Spleen (tissue), 11 donors: ENCODE measurements around the gene SLC26A9. TPM values are rescaled to one million over a fixed set of nuclear protein-coding genes. Genes with fewer than 3 reads are reported as not detected.
A peak's percentile ranks its signal among the peaks of the same experiment; 100 is the strongest.

Source experiments
- DNase-seq: peaks from one replicate; pipeline ENCODE4 v3.0.0-alpha.2; 2020
- H3K27ac ChIP-seq, 8 donors: fragments of 200-600 bp; sonication (generic) in 7 of 8; 1 replicate in 4 of 8; 2 replicates in 4 of 8; pipeline versions ENCODE4 v1.5.0 to v1.8.0; 2016 to 2021; ENCODE audit warnings: inconsistent platforms in 4 of 8, mild to moderate bottlenecking in 4 of 8, moderate library complexity in 1 of 8
- H3K27me3 ChIP-seq, 7 donors: fragments of 200-600 bp; sonication (generic) in 6 of 7; replicated peaks in 1 of 7; 1 replicate in 4 of 7; 2 replicates in 3 of 7; pipeline versions ENCODE4 v1.5.0 to v1.8.0; 2016 to 2021; ENCODE audit warnings: inconsistent platforms in 3 of 7, mild to moderate bottlenecking in 1 of 7
- H3K36me3 ChIP-seq, 6 donors: fragments of 200-600 bp; sonication (generic) in 5 of 6; 1 replicate in 4 of 6; 2 replicates in 2 of 6; pipeline versions ENCODE4 v1.5.0 to v1.8.0; 2016 to 2021; ENCODE audit warnings: inconsistent platforms in 2 of 6
- H3K4me1 ChIP-seq, 6 donors: fragments of 200-600 bp; sonication (generic) in 5 of 6; 1 replicate in 3 of 6; 2 replicates in 3 of 6; pipeline versions ENCODE4 v1.5.0 to v1.8.0; 2016 to 2021; ENCODE audit warnings: inconsistent platforms in 3 of 6
- H3K4me3 ChIP-seq, 8 donors: fragments of 200-600 bp; sonication (generic) in 7 of 8; 1 replicate in 4 of 8; 2 replicates in 4 of 8; pipeline versions ENCODE4 v1.5.0 to v1.8.0; 2016 to 2021; ENCODE audit warnings: inconsistent platforms in 4 of 8, mild to moderate bottlenecking in 4 of 8, moderate library complexity in 2 of 8
- H3K9me3 ChIP-seq, 8 donors: fragments of 200-600 bp; sonication (generic) in 7 of 8; 1 replicate in 4 of 8; 2 replicates in 4 of 8; pipeline versions ENCODE4 v1.5.0 to v1.8.0; 2016 to 2021; ENCODE audit warnings: inconsistent platforms in 4 of 8
- CTCF ChIP-seq, 11 experiments: fragments of 200-600 bp in 7 of 11; fragments of 450-650 bp in 4 of 11; sonication (generic) in 4 of 11; IDR thresholded peaks in 8 of 11; conservative IDR thresholded peaks in 3 of 11; 1 replicate in 7 of 11; 2 replicates in 4 of 11; pipeline versions ENCODE4 v1.4.0 to v1.8.0; 2016 to 2021; ENCODE audit warnings: antibody characterized with exemption in 11 of 11, inconsistent platforms in 4 of 11, mild to moderate bottlenecking in 1 of 11
- POLR2A ChIP-seq, 3 donors: fragments of 450-650 bp; IDR thresholded peaks; one replicate each; pipeline ENCODE4 v1.5.1; 2017; ENCODE audit warnings: antibody characterized with exemption in 3 of 3, mild to moderate bottlenecking in 1 of 3
- POLR2AphosphoS5 ChIP-seq, 3 donors: sonication (generic); formaldehyde crosslinking; IDR thresholded peaks; one replicate each; pipeline ENCODE4 v1.5.1; 2017; ENCODE audit warnings: antibody characterized with exemption in 3 of 3
- WGBS, 5 donors: extraction: QIAGEN DNeasy Blood & Tissue Kit in 3 of 5; methylation state at CpG; one replicate each; pipeline versions ENCODE4 v1.1.5 to v1.1.7; 2013 to 2018; 5-methylcytosine and 5-hydroxymethylcytosine counted together
- intact Hi-C: fragments of 100-400 bp; cut with DNase I; formaldehyde crosslinking; loops from one replicate; pipeline ENCODE4 v1.15.0; 2023; ENCODE audit warnings: low total_unique reads
- polyA plus RNA-seq, 3 donors: library from polyadenylated mRNA; stranded (reverse); fragments of 200-250 nt; gene quantifications; one replicate each; pipeline ENCODE4 v1.2.1, GENCODE V29; 2013
- total RNA-seq, 7 donors: library from RNA; depleted of rRNA in 3 of 7; stranded (reverse); fragments of >200 nt in 3 of 7; fragmentation: NEBNext Ultra II Directional in 4 of 7; extraction: Animal tissue kit (Norgen Biotek cat#: 25700) in 4 of 7; gene quantifications; one replicate each; pipeline versions ENCODE4 v1.1.0 to v1.2.1, GENCODE V29; 2016 to 2021
- donor health status: healthy with polysubstance abuse.
- donor health status: DM: no; HTN: no; CAD: no; lungs with moderate emphysema.
- donor health status: DM: no; HTN: no; CAD: no.
- donor health status: Bipolar disorder and iron deficiency.
- donor health status: healthy.
- donor health status: DM: no; HTN: no; CAD: no.
- donor health status: DM: yes; HTN: yes; CAD: no.

The SLC26A9 gene
- total and polyA plus RNA-seq, 10 donors = 0.02 to 0.03 TPM; not detected in 8

- Histone ChIP-seq H3K27ac (no peak overlapping the region), H3K4me1 (peaks cover 0 to 22% (median 3%) of the 10 kb centered on the region in 6 donors), H3K4me3 (no peak overlapping the region), H3K9me3 (no peaks in the 10 kb centered on the region), H3K27me3 (peaks cover 0 to 12% (median 0%) of the 10 kb centered on the region in 7 donors), H3K36me3 (no peaks in the 10 kb centered on the region)
- intact Hi-C loops = no loop called here
- no peak for DNase-seq
- 78 to 90% (median 82%) methylated on average over 6 of the region's 6 CpGs for WGBS, 5 donors
- TF ChIP-seq POLR2A (IDR thresholded peaks at IDR 0.05) = no peak
- no peak for TF ChIP-seq CTCF (IDR thresholded peaks at IDR 0.05 in 8 of 11, conservative IDR thresholded peaks at IDR 0.05 in 3 of 11)
- no peak for TF ChIP-seq POLR2AphosphoS5 (IDR thresholded peaks at IDR 0.05)
Observed at GRCh38 chr1:205962821-205963221, 19.6 kb upstream of the SLC26A9 start.

DNA sequence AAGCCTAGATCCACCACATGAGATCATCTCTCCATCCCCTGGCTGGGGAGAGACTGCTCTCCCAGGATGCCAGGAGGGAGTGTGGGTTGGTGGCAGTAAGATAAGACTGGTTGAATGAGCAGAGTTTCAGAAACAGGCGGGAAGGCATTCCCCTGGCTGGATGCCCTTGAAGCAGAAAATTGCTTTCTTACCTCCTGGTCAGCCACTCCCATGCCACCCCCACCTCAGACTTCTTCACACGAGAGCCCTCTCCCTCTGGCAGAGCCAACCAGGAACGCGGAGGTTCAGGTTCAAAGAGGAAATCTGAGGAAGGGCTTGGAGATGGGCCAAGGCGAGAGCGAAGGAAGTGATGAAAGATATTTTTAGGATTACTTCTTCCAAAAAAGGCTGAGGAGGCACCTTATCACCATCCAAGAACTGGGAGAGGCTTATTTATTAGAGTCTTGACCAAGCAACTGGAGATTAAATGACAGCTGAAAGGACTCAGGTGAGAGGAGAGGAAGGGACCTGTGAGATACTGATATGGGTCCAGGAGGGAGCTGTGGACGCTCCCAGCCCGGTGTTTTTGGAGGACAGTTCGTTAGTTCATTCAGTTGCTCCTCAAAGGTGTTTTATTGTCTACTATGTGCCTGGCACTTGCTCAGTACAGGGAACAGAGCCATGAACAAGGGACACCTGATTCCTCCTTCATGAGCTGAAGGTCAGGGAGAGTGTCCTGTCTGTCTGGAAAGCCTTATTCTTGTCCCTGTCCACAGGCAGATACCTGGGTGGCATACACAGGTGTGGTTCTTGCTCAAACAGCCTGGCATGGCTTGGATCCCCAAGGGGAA, 18.9 kb upstream of the SLC26A9 start:
- 43 to 54% (median 45%) methylated on average over 9 of the region's 9 CpGs for WGBS, 5 donors
- H3K4me1 ChIP-seq = peaks cover 0 to 22% (median 3%) of the 10 kb centered on the region in 6 donors
- no peaks in the 10 kb centered on the region for H3K9me3 ChIP-seq
- peaks cover 0 to 12% (median 0%) of the 10 kb centered on the region in 7 donors for H3K27me3 ChIP-seq
- no peak for DNase-seq
- H3K36me3 ChIP-seq = no peaks in the 10 kb centered on the region
- H3K27ac ChIP-seq = peak overlapping the region in 3 of 8 donors; percentile 0 to 26 (median 16)
- TF ChIP-seq POLR2AphosphoS5 (IDR thresholded peaks at IDR 0.05) (no peak), POLR2A (IDR thresholded peaks at IDR 0.05) (no peak), CTCF (IDR thresholded peaks at IDR 0.05 in 8 of 11, conservative IDR thresholded peaks at IDR 0.05 in 3 of 11) (no peak)
- intact Hi-C loops = no loop called here
- H3K4me3 ChIP-seq = no peak overlapping the region

GRCh38 chr1:205961405-205961804, 18.1 kb upstream of the SLC26A9 start:
- Histone ChIP-seq H3K4me1 (peaks cover 0 to 22% (median 3%) of the 10 kb centered on the region in 6 donors), H3K27me3 (peaks cover 0 to 12% (median 0%) of the 10 kb centered on the region in 7 donors), H3K4me3 (no peak overlapping the region), H3K36me3 (no peaks in the 10 kb centered on the region), H3K9me3 (no peaks in the 10 kb centered on the region), H3K27ac (peak overlapping the region in 2 of 8 donors; percentile 0 to 16)
- no peak for DNase-seq
- intact Hi-C loops = no loop called here
- no peak for TF ChIP-seq POLR2A (IDR thresholded peaks at IDR 0.05)
- TF ChIP-seq POLR2AphosphoS5 (IDR thresholded peaks at IDR 0.05) = no peak
- TF ChIP-seq CTCF (IDR thresholded peaks at IDR 0.05 in 8 of 11, conservative IDR thresholded peaks at IDR 0.05 in 3 of 11) = no peak
- WGBS, 5 donors = 0 to 14% (median 10%) methylated on average over 2 of the region's 2 CpGs

DNA sequence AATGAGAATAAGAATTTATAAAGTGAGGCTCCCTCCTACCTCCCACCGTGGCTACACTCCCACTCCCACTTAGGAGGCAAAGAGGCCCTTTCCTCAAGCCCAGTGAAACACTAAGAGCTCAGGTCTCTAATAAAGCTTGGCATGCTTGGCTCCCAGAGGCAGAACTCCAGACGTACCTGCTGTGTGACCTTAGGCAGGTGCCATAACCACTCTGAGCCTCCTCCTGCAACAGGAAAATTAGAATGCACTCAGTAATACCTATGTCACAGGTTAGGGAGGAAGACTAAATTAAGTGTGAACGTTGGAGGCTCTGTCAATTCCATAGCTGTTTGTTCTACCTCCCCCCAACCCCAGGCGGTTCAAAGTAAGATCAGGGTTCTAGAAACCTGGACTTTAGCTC, 16.5 kb upstream of the SLC26A9 start:
- no peak overlapping the region for H3K4me3 ChIP-seq
- peaks cover 0 to 22% (median 3%) of the 10 kb centered on the region in 6 donors for H3K4me1 ChIP-seq
- 76 to 85% (median 81%) methylated on average over 4 of the region's 4 CpGs for WGBS, 5 donors
- no peaks in the 10 kb centered on the region for H3K9me3 ChIP-seq
- no peak overlapping the region for H3K27ac ChIP-seq
- peaks cover 0 to 12% (median 0%) of the 10 kb centered on the region in 7 donors for H3K27me3 ChIP-seq
- no peaks in the 10 kb centered on the region for H3K36me3 ChIP-seq
- TF ChIP-seq POLR2AphosphoS5 (IDR thresholded peaks at IDR 0.05) = no peak
- TF ChIP-seq CTCF (IDR thresholded peaks at IDR 0.05 in 8 of 11, conservative IDR thresholded peaks at IDR 0.05 in 3 of 11) = no peak
- no peak for TF ChIP-seq POLR2A (IDR thresholded peaks at IDR 0.05)
- no peak for DNase-seq
- intact Hi-C loops = no loop called here
